ENCODE results near the gene HRK.

Gene HRK

GRCh38 chr12:116864371-116865160, 16.7 kb downstream of the HRK start:
- no peak for DNase-seq

GRCh38 chr12:116863275-116863767, 17.9 kb downstream of the HRK start:
- DNase-seq: no peak

GRCh38 chr12:116862167-116862566, 19.1 kb downstream of the HRK start:
- no peak for DNase-seq

GRCh38 chr12:116861320-116861719, 19.9 kb downstream of the HRK start:
- peak; percentile 21 for DNase-seq

- DNase-seq: no peak
Measured at GRCh38 chr12:116860263-116860662, 21.0 kb downstream of the HRK start.

GRCh38 chr12:116859079-116859478, 22.2 kb downstream of the HRK start:
- no peak for DNase-seq

- DNase-seq: no peak
Measured at GRCh38 chr12:116856729-116857128, 24.5 kb downstream of the HRK start.

GRCh38 chr12:116855744-116856470, 25.3 kb downstream of the HRK start:
- no peak for DNase-seq

GRCh38 chr12:116853507-116853906, 27.7 kb downstream of the HRK start:
- no peak for DNase-seq

GRCh38 chr12:116852303-116852702, 28.9 kb downstream of the HRK start:
- no peak for DNase-seq

- no peak for DNase-seq
Measured at GRCh38 chr12:116849216-116849615, 32.0 kb downstream of the HRK start.

GRCh38 chr12:116843085-116843484, 38.2 kb downstream of the HRK start:
- DNase-seq: no peak

GRCh38 chr12:116839287-116839830, 41.9 kb downstream of the HRK start:
- no peak for DNase-seq

GRCh38 chr12:116838365-116838764, 42.9 kb downstream of the HRK start:
- DNase-seq: no peak

- no peak for DNase-seq
Measured at GRCh38 chr12:116837097-116837496, 44.1 kb downstream of the HRK start.

- DNase-seq: no peak
Measured at GRCh38 chr12:116835484-116835883, 45.8 kb downstream of the HRK start.

GRCh38 chr12:116833474-116833873, 47.8 kb downstream of the HRK start:
- DNase-seq: no peak

GRCh38 chr12:116832353-116832752, 48.9 kb downstream of the HRK start:
- DNase-seq: no peak

GRCh38 chr12:116827432-116827831, 53.8 kb downstream of the HRK start:
- DNase-seq: no peak

GRCh38 chr12:116821291-116821690, 60.0 kb downstream of the HRK start:
- no peak for DNase-seq

- DNase-seq: no peak
Measured at GRCh38 chr12:116820064-116820656, 61.1 kb downstream of the HRK start.

GRCh38 chr12:116818948-116819832, 62.1 kb downstream of the HRK start:
- DNase-seq: peak; percentile 88

Data from activated CD4-positive, alpha-beta T cell treated with anti-CD3 and anti-CD28 coated beads, Interleukin-2, amount 50 U/mL, for 16 hours (primary cell).